NB4 (cell line): ENCODE results near the gene SOX3.

Experiments used
- CTCF ChIP-seq: IDR thresholded peaks from one replicate; pipeline ENCODE4 v1.5.1; 2012; ENCODE audit warnings: low read depth, low read length
- MYC ChIP-seq: IDR thresholded peaks from 2 replicates; pipeline ENCODE4 v1.6.1; 2011; ENCODE audit warnings: low read depth, low read length
- POLR2A ChIP-seq: IDR thresholded peaks from 2 replicates; pipeline ENCODE4 v1.6.1; 2011; ENCODE audit warnings: mild to moderate bottlenecking; ENCODE audit not compliant: insufficient read length; ENCODE audit errors: extremely low read depth
- TF ChIP-seq, protein P1 (sequence below): IDR thresholded peaks from 2 replicates; pipeline ENCODE4 v1.6.1; 2011; ENCODE audit warnings: low read depth, low read length

- TF ChIP-seq POLR2A (no peak), CTCF (no peak), MYC (no peak)
- TF ChIP-seq, protein P1, sequence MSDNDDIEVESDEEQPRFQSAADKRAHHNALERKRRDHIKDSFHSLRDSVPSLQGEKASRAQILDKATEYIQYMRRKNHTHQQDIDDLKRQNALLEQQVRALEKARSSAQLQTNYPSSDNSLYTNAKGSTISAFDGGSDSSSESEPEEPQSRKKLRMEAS: no peak
These were observed 4.1 kb upstream of the SOX3 start for GRCh38 chrX:140508958-140509357.
